ENCODE results near the gene GJB3. TPM values are rescaled to one million over a fixed set of nuclear protein-coding genes. Genes with fewer than 3 reads are reported as not detected.

The GJB3 gene
- total RNA-seq, 1 donor, result not detected

GRCh38 chr1:34743775-34744174 is 37.2 kb upstream of the GJB3 start:
- H3K4me3 ChIP-seq (ENCODE audit: low read depth, low read length), result no peak overlapping the region
- TF ChIP-seq CTCF (IDR thresholded peaks at IDR 0.05; ENCODE audit: insufficient read depth, low read length), result no peak
- DNase-seq (ENCODE audit: low read depth), result no peak

- no peak for TF ChIP-seq CTCF (IDR thresholded peaks at IDR 0.05; ENCODE audit: insufficient read depth, low read length)
- no peak for DNase-seq (ENCODE audit: low read depth)
- H3K4me3 ChIP-seq (ENCODE audit: low read depth, low read length), result no peak overlapping the region
These were observed 36.2 kb upstream of the GJB3 start for GRCh38 chr1:34744851-34745250.

GRCh38 chr1:34745666-34746065 is 35.3 kb upstream of the GJB3 start:
- TF ChIP-seq CTCF (IDR thresholded peaks at IDR 0.05; ENCODE audit: insufficient read depth, low read length), result no peak
- H3K4me3 ChIP-seq (ENCODE audit: low read depth, low read length), result no peak overlapping the region
- DNase-seq (ENCODE audit: low read depth), result no peak

- DNase-seq (ENCODE audit: low read depth), result no peak
- TF ChIP-seq CTCF (IDR thresholded peaks at IDR 0.05; ENCODE audit: insufficient read depth, low read length), result no peak
- no peak overlapping the region for H3K4me3 ChIP-seq (ENCODE audit: low read depth, low read length)
These were observed 34.9 kb upstream of the GJB3 start for GRCh38 chr1:34746101-34746500.

GRCh38 chr1:34746785-34747637 is 34.0 kb upstream of the GJB3 start:
- no peak for TF ChIP-seq CTCF (IDR thresholded peaks at IDR 0.05; ENCODE audit: insufficient read depth, low read length)
- H3K4me3 ChIP-seq (ENCODE audit: low read depth, low read length), result no peak overlapping the region
- DNase-seq (ENCODE audit: low read depth), result no peak

GRCh38 chr1:34747638-34747941 is 33.4 kb upstream of the GJB3 start:
- TF ChIP-seq CTCF (IDR thresholded peaks at IDR 0.05; ENCODE audit: insufficient read depth, low read length), result no peak
- no peak for DNase-seq (ENCODE audit: low read depth)
- no peak overlapping the region for H3K4me3 ChIP-seq (ENCODE audit: low read depth, low read length)

- no peak overlapping the region for H3K4me3 ChIP-seq (ENCODE audit: low read depth, low read length)
- DNase-seq (ENCODE audit: low read depth), result no peak
- TF ChIP-seq CTCF (IDR thresholded peaks at IDR 0.05; ENCODE audit: insufficient read depth, low read length), result no peak
These were observed 31.0 kb upstream of the GJB3 start for GRCh38 chr1:34749992-34750391.
